HG02610 (cell line): ENCODE results near the gene TUBB4B.

Experiments used
- ATAC-seq: cut with Tn5 transposase; IDR thresholded peaks from one replicate; pipeline ENCODE4 v1.9.1; 2021; ENCODE audit warnings: mild to moderate bottlenecking, moderate library complexity; ENCODE audit not compliant: unreplicated experiment

Gene TUBB4B

GRCh38 chr9:137267933-137268355 lies 26.9 kb downstream of the TUBB4B start:
- ATAC-seq: no peak

GRCh38 chr9:137268538-137269201 lies 27.6 kb downstream of the TUBB4B start:
- ATAC-seq: no peak

- ATAC-seq: no peak
Observed at GRCh38 chr9:137269231-137269772, 28.2 kb downstream of the TUBB4B start.

GRCh38 chr9:137270929-137271695 lies 30.0 kb downstream of the TUBB4B start:
- no peak for ATAC-seq

- ATAC-seq: no peak
Observed at GRCh38 chr9:137271696-137272076, 30.6 kb downstream of the TUBB4B start.

- no peak for ATAC-seq
Observed at GRCh38 chr9:137272241-137273094, 31.4 kb downstream of the TUBB4B start.

GRCh38 chr9:137273095-137273490 lies 32.0 kb downstream of the TUBB4B start:
- ATAC-seq: no peak

- ATAC-seq: no peak
Observed at GRCh38 chr9:137273611-137274320, 32.7 kb downstream of the TUBB4B start.

- ATAC-seq: no peak
Observed at GRCh38 chr9:137275203-137275587, 34.1 kb downstream of the TUBB4B start.

GRCh38 chr9:137275588-137276472 lies 34.7 kb downstream of the TUBB4B start:
- no peak for ATAC-seq

GRCh38 chr9:137276473-137277328 lies 35.6 kb downstream of the TUBB4B start:
- ATAC-seq: no peak

GRCh38 chr9:137277329-137278041 lies 36.4 kb downstream of the TUBB4B start, which contains the start of gene TOR4A:
TOR4A (plus strand) TSS chr9:137277726; CDS start chr9:137278690, 964 bp downstream.
- peak; percentile 47 for ATAC-seq

GRCh38 chr9:137278061-137278701 lies 37.1 kb downstream of the TUBB4B start:
- ATAC-seq: no peak

GRCh38 chr9:137278721-137279711 lies 37.9 kb downstream of the TUBB4B start:
- ATAC-seq: no peak

- ATAC-seq: no peak
Observed at GRCh38 chr9:137279741-137280473, 38.8 kb downstream of the TUBB4B start.
